ENCODE results near the gene CCDC92B. TPM values are rescaled to one million over a fixed set of nuclear protein-coding genes. Genes with fewer than 3 reads are reported as not detected.
A peak's percentile ranks its signal among the peaks of the same experiment; 100 is the strongest.
"Not testable (repeated sequence)": the region's sequence is repeated elsewhere in the genome, so short reads cannot be mapped to it uniquely, and the experiment has no call there.

CCDC92B gene
- total RNA-seq, 1 donor from 2014 or later = 0.17 TPM

DNA sequence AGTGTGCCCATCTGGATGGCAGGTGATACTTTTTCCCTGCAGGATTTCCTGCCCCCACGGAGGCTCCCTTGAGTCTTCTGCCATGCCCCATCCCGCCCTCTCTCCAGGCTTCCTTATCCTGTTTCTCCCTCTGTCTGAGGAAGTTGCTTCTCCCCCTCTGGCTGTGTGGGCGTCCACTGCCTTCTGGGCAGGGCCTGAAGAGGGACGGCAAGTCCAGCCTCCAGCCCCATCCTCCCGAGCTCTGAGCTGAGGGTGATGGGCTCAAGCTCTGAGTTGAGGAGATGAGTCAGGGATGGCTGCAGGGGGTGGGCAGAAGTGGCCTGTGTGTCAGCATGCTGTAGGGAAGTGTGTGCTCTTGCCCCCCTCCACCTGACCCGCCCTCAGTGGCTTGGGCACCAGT lies 32.6 kb upstream of the CCDC92B start:
- H4K20me1 ChIP-seq (ENCODE audit: low read depth) = no peaks in the 10 kb centered on the region
- no peaks in the 10 kb centered on the region for H3K79me2 ChIP-seq (ENCODE audit: low read depth)
- H2AFZ ChIP-seq (replicated peaks) = no peak overlapping the region

DNA sequence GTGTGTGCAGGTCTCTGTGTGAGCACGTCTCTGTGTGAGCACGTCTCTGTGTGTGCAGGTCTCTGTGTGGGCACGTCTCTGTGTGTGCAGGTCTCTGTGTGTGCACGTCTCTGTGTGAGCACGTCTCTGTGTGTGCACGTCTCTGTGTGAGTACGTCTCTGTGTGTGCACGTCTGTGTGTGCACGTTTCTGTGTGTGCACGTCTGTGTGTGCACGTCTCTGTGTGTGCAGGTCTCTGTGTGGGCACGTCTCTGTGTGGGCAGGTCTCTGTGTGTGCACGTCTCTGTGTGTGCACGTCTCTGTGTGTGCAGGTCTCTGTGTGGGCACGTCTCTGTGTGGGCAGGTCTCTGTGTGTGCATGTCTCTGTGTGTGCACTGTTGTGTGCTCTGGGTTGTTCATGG lies 32.1 kb upstream of the CCDC92B start:
- not testable (repeated sequence) for H3K9me3 ChIP-seq (ENCODE audit: low read depth); H3K27me3 ChIP-seq; H3K36me3 Mint-ChIP-seq; DNase-seq (ENCODE audit: low spot score); H4K20me1 ChIP-seq (ENCODE audit: low read depth); H2AFZ ChIP-seq (replicated peaks); H3K79me2 ChIP-seq (ENCODE audit: low read depth); H3K4me3 ChIP-seq; H3K9ac ChIP-seq; H3F3A ChIP-seq (ENCODE audit: low read depth); H3K4me2 ChIP-seq; H3K4me1 ChIP-seq; H3K27ac ChIP-seq; H3K4me3 Mint-ChIP-seq; H3K9me3 Mint-ChIP-seq; H3K36me3 ChIP-seq
- Mint-ChIP-seq H3K27me3 (ENCODE audit: insufficient read depth, low read depth) (peaks cover 24% of the 10 kb centered on the region), H3K27ac (peak overlapping the region; percentile 2), H3K4me1 (peaks cover 13% of the 10 kb centered on the region)

More for the DNA sequence above, 32.6 kb upstream of the CCDC92B start:
- no peak for DNase-seq (ENCODE audit: low spot score)
- Mint-ChIP-seq H3K36me3 (no peaks in the 10 kb centered on the region), H3K4me1 (peaks cover 13% of the 10 kb centered on the region), H3K4me3 (no peak overlapping the region), H3K27me3 (ENCODE audit: insufficient read depth, low read depth) (peaks cover 22% of the 10 kb centered on the region), H3K9me3 (no peaks in the 10 kb centered on the region), H3K27ac (no peak overlapping the region)
- no peak overlapping the region for H3K4me3 ChIP-seq
- H3K9me3 ChIP-seq (ENCODE audit: low read depth) = no peaks in the 10 kb centered on the region
- no peak overlapping the region for H3K9ac ChIP-seq
- peaks cover 5% of the 10 kb centered on the region for H3F3A ChIP-seq (ENCODE audit: low read depth)
- H3K27me3 ChIP-seq = peaks cover 7% of the 10 kb centered on the region
- H3K4me2 ChIP-seq = no peak overlapping the region
- no peaks in the 10 kb centered on the region for H3K36me3 ChIP-seq
- no peak for TF ChIP-seq EZH2phosphoT487 (IDR thresholded peaks at IDR 0.05)
- peaks cover 5% of the 10 kb centered on the region for H3K4me1 ChIP-seq
- no peak overlapping the region for H3K27ac ChIP-seq

DNA sequence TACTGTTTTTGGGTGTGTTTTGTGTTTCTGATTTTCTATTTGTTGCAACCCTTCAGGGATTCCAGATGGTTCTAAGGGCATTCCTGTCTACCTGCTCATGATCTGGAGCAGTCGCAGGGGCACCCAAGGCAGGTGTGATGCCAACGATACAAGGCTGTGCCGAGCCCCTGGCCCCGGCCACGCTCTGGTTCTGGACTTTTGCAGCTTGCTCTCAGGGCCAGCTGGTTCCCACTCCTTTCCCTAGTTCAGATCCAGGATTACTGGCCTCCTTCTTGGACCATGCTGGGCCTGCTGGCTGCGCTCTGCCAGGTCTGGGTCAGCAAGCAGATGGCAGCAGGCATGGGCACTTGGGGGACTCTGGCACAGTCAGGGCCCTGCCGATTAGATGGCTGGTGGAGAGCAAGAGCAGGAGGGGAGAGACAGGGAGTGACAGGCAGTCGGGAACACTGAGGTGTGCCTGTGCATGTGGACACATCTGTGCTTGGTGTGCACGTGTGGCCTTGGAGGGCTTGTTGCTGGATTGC lies 31.5 kb upstream of the CCDC92B start:
- Histone ChIP-seq H3K4me3 (no peak overlapping the region), H4K20me1 (ENCODE audit: low read depth) (no peaks in the 10 kb centered on the region), H3K27me3 (peaks cover 13% of the 10 kb centered on the region), H3K4me1 (peaks cover 8% of the 10 kb centered on the region), H3K9me3 (ENCODE audit: low read depth) (no peaks in the 10 kb centered on the region), H3K79me2 (ENCODE audit: low read depth) (no peaks in the 10 kb centered on the region), H3K9ac (no peak overlapping the region), H2AFZ (replicated peaks) (no peak overlapping the region), H3K36me3 (no peaks in the 10 kb centered on the region), H3K27ac (no peak overlapping the region), H3F3A (ENCODE audit: low read depth) (peaks cover 13% of the 10 kb centered on the region), H3K4me2 (no peak overlapping the region)
- Mint-ChIP-seq H3K4me3 (peak overlapping the region; percentile 43), H3K36me3 (no peaks in the 10 kb centered on the region), H3K27ac (peak overlapping the region; percentile 72), H3K27me3 (ENCODE audit: insufficient read depth, low read depth) (peaks cover 26% of the 10 kb centered on the region), H3K4me1 (peaks cover 13% of the 10 kb centered on the region), H3K9me3 (no peaks in the 10 kb centered on the region)
- TF ChIP-seq, protein P1, sequence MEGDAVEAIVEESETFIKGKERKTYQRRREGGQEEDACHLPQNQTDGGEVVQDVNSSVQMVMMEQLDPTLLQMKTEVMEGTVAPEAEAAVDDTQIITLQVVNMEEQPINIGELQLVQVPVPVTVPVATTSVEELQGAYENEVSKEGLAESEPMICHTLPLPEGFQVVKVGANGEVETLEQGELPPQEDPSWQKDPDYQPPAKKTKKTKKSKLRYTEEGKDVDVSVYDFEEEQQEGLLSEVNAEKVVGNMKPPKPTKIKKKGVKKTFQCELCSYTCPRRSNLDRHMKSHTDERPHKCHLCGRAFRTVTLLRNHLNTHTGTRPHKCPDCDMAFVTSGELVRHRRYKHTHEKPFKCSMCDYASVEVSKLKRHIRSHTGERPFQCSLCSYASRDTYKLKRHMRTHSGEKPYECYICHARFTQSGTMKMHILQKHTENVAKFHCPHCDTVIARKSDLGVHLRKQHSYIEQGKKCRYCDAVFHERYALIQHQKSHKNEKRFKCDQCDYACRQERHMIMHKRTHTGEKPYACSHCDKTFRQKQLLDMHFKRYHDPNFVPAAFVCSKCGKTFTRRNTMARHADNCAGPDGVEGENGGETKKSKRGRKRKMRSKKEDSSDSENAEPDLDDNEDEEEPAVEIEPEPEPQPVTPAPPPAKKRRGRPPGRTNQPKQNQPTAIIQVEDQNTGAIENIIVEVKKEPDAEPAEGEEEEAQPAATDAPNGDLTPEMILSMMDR (IDR thresholded peaks at IDR 0.05) = no peak
- TF ChIP-seq EZH2 (IDR thresholded peaks at IDR 0.05) = no peak
- no peak for TF ChIP-seq EZH2phosphoT487 (IDR thresholded peaks at IDR 0.05)
- no peak for DNase-seq (ENCODE audit: low spot score)

DNA sequence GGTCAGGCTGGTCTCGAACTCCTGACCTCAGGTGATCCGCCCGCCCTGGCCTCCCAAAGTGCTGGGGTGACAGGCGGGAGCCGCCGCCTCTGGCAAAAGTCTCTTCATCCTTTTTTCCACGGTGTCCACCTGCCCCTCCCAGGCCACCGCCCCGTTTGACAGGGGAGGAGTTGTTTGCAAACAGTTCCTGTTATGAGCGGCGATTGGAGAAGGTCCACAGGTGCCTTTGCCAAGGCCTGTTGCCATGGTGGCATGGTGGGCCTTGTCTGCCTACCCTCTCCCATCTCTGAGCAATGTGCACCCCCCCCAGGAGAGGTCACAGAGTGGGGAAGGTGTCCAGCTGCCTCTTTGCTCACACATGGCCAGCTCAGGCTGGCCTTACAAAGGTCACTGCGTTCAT lies 30.8 kb upstream of the CCDC92B start:
- Histone ChIP-seq H3K4me1 (peaks cover 9% of the 10 kb centered on the region), H3K4me2 (no peak overlapping the region), H2AFZ (replicated peaks) (no peak overlapping the region), H3K27ac (no peak overlapping the region), H4K20me1 (ENCODE audit: low read depth) (no peaks in the 10 kb centered on the region), H3K27me3 (peaks cover 20% of the 10 kb centered on the region), H3K79me2 (ENCODE audit: low read depth) (no peaks in the 10 kb centered on the region), H3K4me3 (no peak overlapping the region), H3K36me3 (no peaks in the 10 kb centered on the region), H3K9me3 (ENCODE audit: low read depth) (no peaks in the 10 kb centered on the region), H3F3A (ENCODE audit: low read depth) (peaks cover 20% of the 10 kb centered on the region), H3K9ac (no peak overlapping the region)
- TF ChIP-seq, protein P1 (IDR thresholded peaks at IDR 0.05) = no peak
- TF ChIP-seq EZH2phosphoT487 (IDR thresholded peaks at IDR 0.05) = no peak
- no peak for TF ChIP-seq EZH2 (IDR thresholded peaks at IDR 0.05)
- H3K27me3 Mint-ChIP-seq (ENCODE audit: insufficient read depth, low read depth) = peaks cover 32% of the 10 kb centered on the region
- no peak overlapping the region for H3K27ac Mint-ChIP-seq
- H3K36me3 Mint-ChIP-seq = no peaks in the 10 kb centered on the region
- no peak overlapping the region for H3K4me3 Mint-ChIP-seq
- H3K4me1 Mint-ChIP-seq = peaks cover 12% of the 10 kb centered on the region
- DNase-seq (ENCODE audit: low spot score) = no peak
- H3K9me3 Mint-ChIP-seq = no peaks in the 10 kb centered on the region

All from neural progenitor cell (in vitro differentiated cells).